GM12875 (cell line): ENCODE measurements around the gene WT1.

Source experiments
- H3K4me3 ChIP-seq: one replicate; pipeline ENCODE4 v1.5.1; 2011; ENCODE audit warnings: low read depth, low read length, control low read depth
- CTCF ChIP-seq: IDR thresholded peaks from 2 replicates; pipeline ENCODE4 v1.5.1; 2011; ENCODE audit warnings: low read depth, mild to moderate bottlenecking, control low read depth, inconsistent platforms, low read length, moderate library complexity, borderline replicate concordance; ENCODE audit not compliant: insufficient read depth

Gene WT1

GRCh38 chr11:32466279-32466915 lies 31.1 kb upstream of the WT1 start:
- no peak for TF ChIP-seq CTCF
- no peak overlapping the region for H3K4me3 ChIP-seq

- no peak for TF ChIP-seq CTCF
Observed at GRCh38 chr11:32464078-32464477, 28.7 kb upstream of the WT1 start.

GRCh38 chr11:32462011-32462690 lies 26.8 kb upstream of the WT1 start:
- TF ChIP-seq CTCF = no peak

More at GRCh38 chr11:32464078-32464477, 28.7 kb upstream of the WT1 start:
- H3K4me3 ChIP-seq = no peak overlapping the region

DNA sequence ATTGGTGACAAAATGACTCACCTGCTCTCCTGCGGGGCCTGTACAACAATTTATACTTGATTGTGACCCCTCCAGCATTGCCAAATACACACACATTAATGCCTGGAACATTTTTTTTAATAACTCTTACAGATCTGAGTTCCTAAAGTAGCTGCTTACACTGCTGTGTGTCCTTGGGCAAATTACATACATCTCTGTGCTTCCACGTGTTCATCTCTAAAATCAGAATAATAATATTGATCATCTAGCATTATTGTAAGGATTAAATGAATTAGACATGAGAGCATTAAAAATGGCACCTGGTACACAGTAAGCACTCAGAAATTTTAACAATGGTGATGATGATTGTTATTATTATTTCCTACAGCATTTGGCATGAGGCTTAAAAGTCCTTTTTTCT lies 21.5 kb upstream of the WT1 start:
- no peak overlapping the region for H3K4me3 ChIP-seq
- no peak for TF ChIP-seq CTCF

More at GRCh38 chr11:32462011-32462690, 26.8 kb upstream of the WT1 start:
- H3K4me3 ChIP-seq = no peak overlapping the region

GRCh38 chr11:32454993-32455392 lies 19.7 kb upstream of the WT1 start:
- TF ChIP-seq CTCF = no peak
- H3K4me3 ChIP-seq = no peak overlapping the region

DNA sequence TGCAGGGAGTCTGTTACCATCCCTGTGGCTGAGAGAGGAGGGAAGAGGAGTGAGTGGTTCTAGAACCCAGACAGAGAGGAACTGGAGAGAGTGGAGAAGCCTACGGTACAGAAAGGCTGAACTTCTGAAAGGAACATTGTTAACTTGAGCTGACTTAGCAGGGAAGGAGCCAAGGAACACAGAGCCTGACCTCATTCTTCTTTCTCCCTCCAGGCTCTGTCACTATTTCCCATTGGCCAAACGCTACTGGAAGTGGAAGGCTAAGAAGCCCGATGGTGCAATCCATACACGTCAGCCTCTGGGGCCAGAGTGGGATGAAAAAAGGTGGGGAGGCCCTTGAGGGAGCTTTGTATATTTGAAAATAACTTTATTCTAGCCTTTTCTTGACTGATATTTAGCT lies 16.5 kb upstream of the WT1 start:
- no peak for TF ChIP-seq CTCF
- no peak overlapping the region for H3K4me3 ChIP-seq

GRCh38 chr11:32450372-32450771 lies 15.0 kb upstream of the WT1 start:
- TF ChIP-seq CTCF = no peak
- H3K4me3 ChIP-seq = no peak overlapping the region
